Suprapubic skin (tissue), 4 donors: ENCODE data around the gene AGL. TPM values are rescaled to one million over a fixed set of nuclear protein-coding genes. Genes with fewer than 3 reads are reported as not detected.
A peak's percentile ranks its signal among the peaks of the same experiment; 100 is the strongest.

Experiments used
- DNase-seq, 2 donors: peaks; one replicate each; pipeline ENCODE4 v3.0.0-alpha.2; 2019; ENCODE audit warnings: low spot score in 2 of 2
- H3K27ac ChIP-seq: fragments of 200-600 bp; sonication (generic); one replicate; pipeline ENCODE4 v1.5.1; 2019
- H3K27me3 ChIP-seq: fragments of 200-600 bp; sonication (generic); one replicate; pipeline ENCODE4 v1.5.1; 2019
- H3K36me3 ChIP-seq: fragments of 200-600 bp; sonication (generic); one replicate; pipeline ENCODE4 v1.5.1; 2019
- H3K4me1 ChIP-seq: fragments of 200-600 bp; sonication (generic); one replicate; pipeline ENCODE4 v1.5.1; 2019
- H3K4me3 ChIP-seq: fragments of 200-600 bp; sonication (generic); one replicate; pipeline ENCODE4 v1.5.1; 2019; ENCODE audit warnings: mild to moderate bottlenecking
- H3K9me3 ChIP-seq: fragments of 200-600 bp; sonication (generic); one replicate; pipeline ENCODE4 v1.5.1; 2019
- CTCF ChIP-seq, 2 donors: fragments of 200-600 bp in 1 of 2; fragments of 450-650 bp in 1 of 2; sonication (generic) in 1 of 2; IDR thresholded peaks; one replicate each; pipeline ENCODE4 v1.5.1; 2016 to 2019; ENCODE audit warnings: antibody characterized with exemption in 2 of 2, mild to moderate bottlenecking in 1 of 2, moderate library complexity in 1 of 2
- EP300 ChIP-seq: sonication (generic); formaldehyde crosslinking; IDR thresholded peaks from one replicate; pipeline ENCODE4 v1.6.1; 2017; ENCODE audit warnings: antibody characterized with exemption
- POLR2A ChIP-seq, 2 donors: fragments of 450-650 bp; IDR thresholded peaks; one replicate each; pipeline ENCODE4 v1.6.1; 2017; ENCODE audit warnings: antibody characterized with exemption in 2 of 2, mild to moderate bottlenecking in 2 of 2, moderate library complexity in 2 of 2
- POLR2AphosphoS5 ChIP-seq, 3 donors: sonication (generic); formaldehyde crosslinking; IDR thresholded peaks; one replicate each; pipeline ENCODE4 v1.6.1; 2017; ENCODE audit warnings: antibody characterized with exemption in 3 of 3
- WGBS: methylation state at CpG from one replicate; pipeline ENCODE4 v1.1.5; 2018; 5-methylcytosine and 5-hydroxymethylcytosine counted together
- total RNA-seq, 4 donors: library from RNA; depleted of rRNA; stranded (reverse); fragments of >200 nt; gene quantifications; one replicate each; pipeline ENCODE4 v1.1.0, GENCODE V29; 2016

Gene AGL
- total RNA-seq: 10 to 100 TPM in 3 of 4 donors, 1 to 10 TPM in 1; 7.7 to 17.8 (median 13.8) TPM

GRCh38 chr1:99849744-99850458 is at the start of gene AGL:
AGL (plus strand) TSS chr1:99850361; CDS start chr1:99851043, 682 bp downstream.
- no peaks in the 10 kb centered on the region for H3K27me3 ChIP-seq
- H3K4me1 ChIP-seq: peaks cover 29% of the 10 kb centered on the region
- peak within 1 kb of the TSS; percentile 82 for H3K4me3 ChIP-seq
- under 1% methylated on average over 27 of the region's 65 CpGs for WGBS
- peak in 1 of 2 donors; percentile 27 for TF ChIP-seq POLR2A (IDR thresholded peaks at IDR 0.05)
- no peak for TF ChIP-seq EP300
- TF ChIP-seq CTCF (IDR thresholded peaks at IDR 0.05): no peak
- peak in 2 of 3 donors; percentile 47 to 64 for TF ChIP-seq POLR2AphosphoS5 (IDR thresholded peaks at IDR 0.05)
- H3K27ac ChIP-seq: peak within 1 kb of the TSS; percentile 85
- no peaks in the 10 kb centered on the region for H3K9me3 ChIP-seq
- peak; percentile 91 to 93 for DNase-seq
- peaks cover 6% of the 10 kb centered on the region for H3K36me3 ChIP-seq

DNA sequence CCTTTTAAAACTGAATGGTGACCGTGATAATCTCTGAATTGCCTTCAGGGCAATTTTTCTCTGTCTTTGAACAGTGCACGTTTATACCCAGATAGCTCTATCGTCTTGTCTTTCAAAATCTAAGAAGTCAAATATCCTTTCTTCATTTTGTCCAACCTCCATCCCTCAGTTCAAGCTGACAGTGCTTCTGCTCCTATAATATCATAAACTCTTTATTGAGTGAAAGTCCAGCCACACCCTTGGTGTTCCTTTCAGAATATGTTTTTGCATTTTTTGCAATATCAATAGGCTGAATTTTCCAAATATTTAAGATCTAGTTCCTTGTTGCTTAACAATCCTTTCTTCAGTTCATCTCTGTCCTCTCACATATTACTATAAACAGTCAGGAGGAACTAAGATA is 48.6 kb upstream of the AGL start:
- DNase-seq: no peak

GRCh38 chr1:99806882-99807281 is 43.3 kb upstream of the AGL start:
- no peaks in the 10 kb centered on the region for H3K4me1 ChIP-seq
- TF ChIP-seq CTCF (IDR thresholded peaks at IDR 0.05) (no peak), POLR2AphosphoS5 (IDR thresholded peaks at IDR 0.05) (no peak), POLR2A (IDR thresholded peaks at IDR 0.05) (no peak), EP300 (no peak)
- 73% methylated on average over 2 of the region's 2 CpGs for WGBS
- no peaks in the 10 kb centered on the region for H3K9me3 ChIP-seq
- no peak overlapping the region for H3K27ac ChIP-seq
- no peaks in the 10 kb centered on the region for H3K27me3 ChIP-seq
- DNase-seq: no peak
- H3K4me3 ChIP-seq: no peak overlapping the region
- H3K36me3 ChIP-seq: no peaks in the 10 kb centered on the region

More for the DNA sequence above, 48.6 kb upstream of the AGL start:
- TF ChIP-seq CTCF (IDR thresholded peaks at IDR 0.05): no peak
- no peak overlapping the region for H3K4me3 ChIP-seq
- no peaks in the 10 kb centered on the region for H3K36me3 ChIP-seq
- H3K4me1 ChIP-seq: no peaks in the 10 kb centered on the region
- 66% methylated on average over 3 of the region's 3 CpGs for WGBS
- no peak overlapping the region for H3K27ac ChIP-seq
- H3K27me3 ChIP-seq: no peaks in the 10 kb centered on the region
- H3K9me3 ChIP-seq: no peaks in the 10 kb centered on the region

- H3K9me3 ChIP-seq: no peaks in the 10 kb centered on the region
- TF ChIP-seq POLR2AphosphoS5 (IDR thresholded peaks at IDR 0.05) (no peak), CTCF (IDR thresholded peaks at IDR 0.05) (peak; percentile 40 to 42), EP300 (peak; percentile 31), POLR2A (IDR thresholded peaks at IDR 0.05) (no peak)
- no peak for DNase-seq
- no peaks in the 10 kb centered on the region for H3K36me3 ChIP-seq
- no peaks in the 10 kb centered on the region for H3K4me1 ChIP-seq
- no peak overlapping the region for H3K27ac ChIP-seq
- no peak overlapping the region for H3K4me3 ChIP-seq
- H3K27me3 ChIP-seq: no peaks in the 10 kb centered on the region
- 9% methylated on average over 7 of the region's 7 CpGs for WGBS
These were observed 41.6 kb upstream of the AGL start for GRCh38 chr1:99808391-99809115.

DNA sequence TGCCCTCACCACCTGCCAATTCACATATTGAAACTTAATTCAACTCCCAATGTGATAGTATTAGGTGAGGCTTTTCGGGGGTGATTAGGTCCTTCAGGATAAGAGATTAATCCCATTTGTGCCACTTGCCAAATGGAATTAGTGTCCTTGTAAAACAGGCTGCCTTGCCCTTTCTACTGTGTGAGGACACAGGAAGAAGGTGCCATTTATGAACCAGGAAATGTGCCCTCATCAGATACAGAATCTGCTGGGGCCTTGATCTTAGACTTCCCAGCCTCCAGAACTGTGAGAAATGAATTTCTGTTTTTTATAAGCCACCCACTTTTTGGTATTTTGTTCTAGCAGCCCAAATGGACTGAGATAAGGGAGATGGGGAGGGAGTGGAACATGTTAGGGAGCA is 39.1 kb upstream of the AGL start:
- WGBS: 91% methylated on average over 1 of the region's 1 CpG
- H3K27me3 ChIP-seq: no peaks in the 10 kb centered on the region
- H3K4me3 ChIP-seq: no peak overlapping the region
- no peak overlapping the region for H3K27ac ChIP-seq
- H3K36me3 ChIP-seq: no peaks in the 10 kb centered on the region
- no peak for TF ChIP-seq POLR2A (IDR thresholded peaks at IDR 0.05)
- no peak for TF ChIP-seq CTCF (IDR thresholded peaks at IDR 0.05)
- no peaks in the 10 kb centered on the region for H3K4me1 ChIP-seq
- no peak for DNase-seq
- H3K9me3 ChIP-seq: no peaks in the 10 kb centered on the region
